DMS153 (cell line): ENCODE measurements around the gene GAB1.

Experiments
- DNase-seq: peaks from one replicate; lab custom pipeline; 2025; lab: John Stamatoyannopoulos, UW

GAB1 gene

GRCh38 chr4:143489106-143489505 is 152.4 kb downstream of the GAB1 start:
- no peak for DNase-seq

GRCh38 chr4:143498021-143498420 is 161.3 kb downstream of the GAB1 start:
- no peak for DNase-seq

- no peak for DNase-seq
Measured at GRCh38 chr4:143502231-143502630, 165.6 kb downstream of the GAB1 start.

- DNase-seq = no peak
Measured at GRCh38 chr4:143506031-143506430, 169.4 kb downstream of the GAB1 start.

- no peak for DNase-seq
Measured at GRCh38 chr4:143511906-143512305, 175.2 kb downstream of the GAB1 start.

- no peak for DNase-seq
Measured at GRCh38 chr4:143512978-143513313, 176.3 kb downstream of the GAB1 start.

- DNase-seq = peak; percentile 96
Measured at GRCh38 chr4:143513314-143514168, 176.9 kb downstream of the GAB1 start, which contains the start of gene SMARCA5. TSS of gene SMARCA5 (plus strand) at chr4:143513702. CDS start at chr4:143513925, 223 bp downstream.

GRCh38 chr4:143514169-143514495 is 177.5 kb downstream of the GAB1 start:
- DNase-seq = no peak

GRCh38 chr4:143514497-143514896 is 177.8 kb downstream of the GAB1 start:
- DNase-seq = no peak

GRCh38 chr4:143514901-143515300 is 178.2 kb downstream of the GAB1 start:
- no peak for DNase-seq

- no peak for DNase-seq
Measured at GRCh38 chr4:143515905-143516304, 179.2 kb downstream of the GAB1 start.

- DNase-seq = no peak
Measured at GRCh38 chr4:143517764-143518163, 181.1 kb downstream of the GAB1 start.
